Liver (tissue), 9 donors: ENCODE measurements around the gene LGALS4. TPM values are rescaled to one million over a fixed set of nuclear protein-coding genes. Genes with fewer than 3 reads are reported as not detected.
"Not testable (repeated sequence)": the region's sequence is repeated elsewhere in the genome, so short reads cannot be mapped to it uniquely, and the experiment has no call there.

ENCODE experiments used
- DNase-seq: peaks from one replicate; pipeline ENCODE4 v3.0.0-alpha.2; 2017; ENCODE audit warnings: low spot score
- H3K27ac ChIP-seq, 2 donors: one replicate each; pipeline ENCODE4 v1.7.0; 2013; ENCODE audit warnings: inconsistent platforms in 2 of 2, low read length in 2 of 2, control low read depth in 1 of 2, low read depth in 1 of 2, mild to moderate bottlenecking in 1 of 2
- H3K27me3 ChIP-seq, 4 donors: one replicate each; pipeline versions ENCODE4 v1.6.1 to v1.7.0; 2013; ENCODE audit warnings: low read length in 3 of 4, inconsistent platforms in 1 of 4, mild to moderate bottlenecking in 1 of 4, moderate library complexity in 1 of 4; ENCODE audit not compliant: control insufficient read depth in 4 of 4, insufficient read depth in 4 of 4
- H3K36me3 ChIP-seq, 4 donors: one replicate each; pipeline versions ENCODE4 v1.6.1 to v1.7.0; 2013; ENCODE audit warnings: low read length in 3 of 4, mild to moderate bottlenecking in 3 of 4, low read depth in 1 of 4, moderate library complexity in 1 of 4; ENCODE audit not compliant: control insufficient read depth in 4 of 4, insufficient read depth in 3 of 4
- H3K4me1 ChIP-seq, 4 donors: one replicate each; pipeline versions ENCODE4 v1.6.1 to v1.7.0; 2013; ENCODE audit warnings: low read length in 3 of 4, mild to moderate bottlenecking in 3 of 4, moderate library complexity in 1 of 4; ENCODE audit not compliant: control insufficient read depth in 4 of 4, insufficient read depth in 4 of 4
- H3K4me3 ChIP-seq, 3 donors: one replicate each; pipeline versions ENCODE4 v1.6.1 to v1.7.0; 2013; ENCODE audit warnings: low read length in 3 of 3, control low read depth in 1 of 3, low read depth in 1 of 3, mild to moderate bottlenecking in 1 of 3
- H3K9ac ChIP-seq, 2 donors: one replicate each; pipeline ENCODE4 v1.7.0; 2013; ENCODE audit warnings: low read length in 2 of 2, mild to moderate bottlenecking in 2 of 2, moderate library complexity in 2 of 2, control low read depth in 1 of 2, low read depth in 1 of 2
- H3K9me3 ChIP-seq, 4 donors: one replicate each; pipeline versions ENCODE4 v1.6.1 to v1.7.0; 2013; ENCODE audit warnings: low read length in 3 of 4; ENCODE audit not compliant: control insufficient read depth in 4 of 4
- ATF3 ChIP-seq: IDR thresholded peaks from 2 replicates; pipeline ENCODE4 v1.6.1; 2016; ENCODE audit warnings: antibody characterized with exemption
- FOXA1 ChIP-seq: IDR thresholded peaks from 2 replicates; pipeline ENCODE4 v1.6.1; 2016; ENCODE audit warnings: antibody characterized with exemption
- HNF4A ChIP-seq, 2 donors: conservative IDR thresholded peaks; 2 replicates each; pipeline ENCODE4 v1.6.1; 2016; ENCODE audit warnings: antibody characterized with exemption in 2 of 2, mild to moderate bottlenecking in 2 of 2
- HNF4G ChIP-seq: IDR thresholded peaks from 2 replicates; pipeline ENCODE4 v1.6.1; 2016; ENCODE audit warnings: antibody characterized with exemption
- JUND ChIP-seq, 2 donors: IDR thresholded peaks; 2 replicates each; pipeline ENCODE4 v1.6.1; 2016; ENCODE audit warnings: antibody characterized with exemption in 2 of 2
- MAX ChIP-seq: IDR thresholded peaks from 2 replicates; pipeline ENCODE4 v1.6.1; 2016; ENCODE audit warnings: antibody characterized with exemption
- RAD21 ChIP-seq, 2 donors: IDR thresholded peaks; 2 replicates each; pipeline ENCODE4 v1.6.1; 2016; ENCODE audit warnings: antibody characterized with exemption in 2 of 2, mild to moderate bottlenecking in 2 of 2
- SP1 ChIP-seq: IDR thresholded peaks from 2 replicates; pipeline ENCODE4 v1.6.1; 2018; ENCODE audit warnings: antibody characterized with exemption, mild to moderate bottlenecking
- YY1 ChIP-seq: IDR thresholded peaks from 2 replicates; pipeline ENCODE4 v1.6.1; 2016; ENCODE audit warnings: antibody characterized with exemption, mild to moderate bottlenecking
- WGBS: extraction: QIAGEN DNeasy Blood & Tissue Kit; methylation state at CpG from one replicate; pipeline ENCODE4 v1.1.7; 2013; 5-methylcytosine and 5-hydroxymethylcytosine counted together
- polyA plus RNA-seq, 2 donors: library from polyadenylated mRNA; stranded (reverse) in 1 of 2; unstranded in 1 of 2; fragments of 200-250 nt in 1 of 2; fragments of >200 nt in 1 of 2; fragmentation: Nextera tagmentation in 1 of 2; extraction: Ambion mirVana in 1 of 2; gene quantifications; one replicate each; pipeline versions ENCODE4 v1.2.1 to v1.2.3, GENCODE V29; 2013 to 2015
- total RNA-seq, 2 donors: library from RNA; depleted of rRNA; stranded (reverse); fragments of >200 nt; gene quantifications; one replicate each; pipeline ENCODE4 v1.2.3, GENCODE V29; 2014
- TF ChIP-seq, protein P1 (sequence below): IDR thresholded peaks from 2 replicates; pipeline ENCODE4 v1.6.1; 2016; ENCODE audit warnings: antibody characterized with exemption, mild to moderate bottlenecking
- donor health status: healthy.
- donor health status: healthy.
- donor health status: healthy.
- donor health status: healthy.
- donor health status: healthy.

LGALS4 gene
- total and polyA plus RNA-seq, 4 donors, result 0.42 to 40.6 (median 12.1) TPM

GRCh38 chr19:38784224-38784623, 28.5 kb downstream of the LGALS4 start:
- H3K9ac ChIP-seq, result no peak overlapping the region
- no peak overlapping the region for H3K4me3 ChIP-seq
- H3K27ac ChIP-seq, result no peak overlapping the region
- no peaks in the 10 kb centered on the region for H3K36me3 ChIP-seq
- 51% methylated on average over 3 of the region's 3 CpGs for WGBS
- TF ChIP-seq JUND (IDR thresholded peaks at IDR 0.05), result peak in 1 of 2 donors; percentile 65
- TF ChIP-seq, protein P1, sequence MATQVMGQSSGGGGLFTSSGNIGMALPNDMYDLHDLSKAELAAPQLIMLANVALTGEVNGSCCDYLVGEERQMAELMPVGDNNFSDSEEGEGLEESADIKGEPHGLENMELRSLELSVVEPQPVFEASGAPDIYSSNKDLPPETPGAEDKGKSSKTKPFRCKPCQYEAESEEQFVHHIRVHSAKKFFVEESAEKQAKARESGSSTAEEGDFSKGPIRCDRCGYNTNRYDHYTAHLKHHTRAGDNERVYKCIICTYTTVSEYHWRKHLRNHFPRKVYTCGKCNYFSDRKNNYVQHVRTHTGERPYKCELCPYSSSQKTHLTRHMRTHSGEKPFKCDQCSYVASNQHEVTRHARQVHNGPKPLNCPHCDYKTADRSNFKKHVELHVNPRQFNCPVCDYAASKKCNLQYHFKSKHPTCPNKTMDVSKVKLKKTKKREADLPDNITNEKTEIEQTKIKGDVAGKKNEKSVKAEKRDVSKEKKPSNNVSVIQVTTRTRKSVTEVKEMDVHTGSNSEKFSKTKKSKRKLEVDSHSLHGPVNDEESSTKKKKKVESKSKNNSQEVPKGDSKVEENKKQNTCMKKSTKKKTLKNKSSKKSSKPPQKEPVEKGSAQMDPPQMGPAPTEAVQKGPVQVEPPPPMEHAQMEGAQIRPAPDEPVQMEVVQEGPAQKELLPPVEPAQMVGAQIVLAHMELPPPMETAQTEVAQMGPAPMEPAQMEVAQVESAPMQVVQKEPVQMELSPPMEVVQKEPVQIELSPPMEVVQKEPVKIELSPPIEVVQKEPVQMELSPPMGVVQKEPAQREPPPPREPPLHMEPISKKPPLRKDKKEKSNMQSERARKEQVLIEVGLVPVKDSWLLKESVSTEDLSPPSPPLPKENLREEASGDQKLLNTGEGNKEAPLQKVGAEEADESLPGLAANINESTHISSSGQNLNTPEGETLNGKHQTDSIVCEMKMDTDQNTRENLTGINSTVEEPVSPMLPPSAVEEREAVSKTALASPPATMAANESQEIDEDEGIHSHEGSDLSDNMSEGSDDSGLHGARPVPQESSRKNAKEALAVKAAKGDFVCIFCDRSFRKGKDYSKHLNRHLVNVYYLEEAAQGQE, result no peak
- DNase-seq, result no peak
- H3K4me1 ChIP-seq, result no peaks in the 10 kb centered on the region
- H3K9me3 ChIP-seq, result no peaks in the 10 kb centered on the region
- no peaks in the 10 kb centered on the region for H3K27me3 ChIP-seq

GRCh38 chr19:38782212-38782611, 30.5 kb downstream of the LGALS4 start:
- not testable (repeated sequence) for H3K36me3 ChIP-seq, DNase-seq, H3K9me3 ChIP-seq, H3K4me3 ChIP-seq, H3K27ac ChIP-seq, H3K27me3 ChIP-seq, H3K4me1 ChIP-seq, H3K9ac ChIP-seq
- 96% methylated on average over 13 of the region's 13 CpGs for WGBS

DNA sequence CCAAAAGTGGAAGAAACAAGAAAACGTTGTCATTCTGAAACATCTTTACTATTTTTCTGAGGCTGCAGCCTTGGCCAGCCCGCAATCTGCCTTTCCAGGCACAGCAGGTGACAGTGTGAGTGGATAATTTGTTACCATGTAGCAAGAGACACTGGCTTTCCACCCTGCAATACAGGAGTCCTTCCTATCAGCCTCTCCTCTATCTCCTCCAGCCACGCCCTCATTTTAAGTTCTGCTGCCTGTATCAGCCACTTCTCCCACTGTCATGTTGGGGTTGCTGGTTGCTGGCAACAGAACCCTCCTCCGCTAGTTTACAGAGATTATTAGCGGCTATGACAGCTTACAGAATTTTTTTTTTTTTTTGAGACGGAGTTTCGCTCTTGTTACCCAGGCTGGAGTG, 31.7 kb downstream of the LGALS4 start:
- no peak overlapping the region for H3K27ac ChIP-seq
- DNase-seq, result no peak
- 84% methylated on average over 7 of the region's 7 CpGs for WGBS
- no peak for TF ChIP-seq HNF4A (conservative IDR thresholded peaks at IDR 0.05)
- no peak for TF ChIP-seq MAX
- no peak for TF ChIP-seq FOXA1
- TF ChIP-seq YY1, result no peak
- TF ChIP-seq SP1, result no peak
- TF ChIP-seq, protein P1, result no peak
- no peak for TF ChIP-seq HNF4G
- TF ChIP-seq RAD21 (IDR thresholded peaks at IDR 0.05), result no peak
- TF ChIP-seq ATF3, result no peak
- H3K9me3 ChIP-seq, result no peaks in the 10 kb centered on the region
- no peak overlapping the region for H3K4me3 ChIP-seq
- H3K36me3 ChIP-seq, result no peaks in the 10 kb centered on the region
- no peaks in the 10 kb centered on the region for H3K27me3 ChIP-seq
- H3K4me1 ChIP-seq, result no peaks in the 10 kb centered on the region
- H3K9ac ChIP-seq, result no peak overlapping the region
